ENCODE data around the gene OPRPN. TPM values are rescaled to one million over a fixed set of nuclear protein-coding genes. Genes with fewer than 3 reads are reported as not detected.

Gene OPRPN
- total and polyA plus RNA-seq, 2 of the 4 experiments (the other 2 are of a cell fraction) = not detected

- DNase-seq (no peak), ATAC-seq (ENCODE audit: low read depth) (no peak)
- Histone ChIP-seq H3K4me2 (ENCODE audit: low read depth, low read length) (no peak overlapping the region), H2AFZ (replicated peaks; ENCODE audit: low read length, poor library complexity) (no peak overlapping the region), H4K5ac (ENCODE audit: low read depth, low read length) (no peak overlapping the region), H4K20me1 (ENCODE audit: insufficient read depth, low read length) (no peaks in the 10 kb centered on the region), H2BK120ac (ENCODE audit: low read depth, low read length) (no peak overlapping the region), H3K4ac (ENCODE audit: low read depth, low read length) (no peak overlapping the region), H3K14ac (replicated peaks; ENCODE audit: low read depth, low read length) (no peak overlapping the region), H3K4me3 (ENCODE audit: insufficient read depth, low read depth, low read length) (no peak overlapping the region), H3K27me3 (ENCODE audit: control insufficient read depth, insufficient read depth, low read length) (no peaks in the 10 kb centered on the region), H3K9ac (ENCODE audit: low read depth, low read length) (no peak overlapping the region), H4K91ac (ENCODE audit: insufficient read depth, low read depth, low read length) (no peak overlapping the region), H3K36me3 (ENCODE audit: control insufficient read depth, insufficient read depth, low read length) (no peaks in the 10 kb centered on the region), H3K4me1 (ENCODE audit: control insufficient read depth, insufficient read depth, low read length) (no peaks in the 10 kb centered on the region), H3K56ac (ENCODE audit: extremely low read depth, insufficient read depth, low read length) (no peak overlapping the region), H2BK20ac (ENCODE audit: low read depth, low read length) (no peak overlapping the region), H2BK15ac (ENCODE audit: low read depth, low read length) (no peak overlapping the region), H3K9me3 (ENCODE audit: control insufficient read depth, insufficient read depth, low read length) (no peaks in the 10 kb centered on the region), H3K27ac (ENCODE audit: insufficient read depth, low read length) (no peak overlapping the region), H2BK5ac (ENCODE audit: low read depth, low read length, poor library complexity, severe bottlenecking) (no peak overlapping the region), H4K8ac (ENCODE audit: low read depth in 2 of 2, low read length in 2 of 2) (no peak overlapping the region), H2AK5ac (ENCODE audit: low read depth, low read length) (no peak overlapping the region), H3K79me1 (ENCODE audit: low read depth in 1 of 2, low read length in 2 of 2) (no peaks in the 10 kb centered on the region), H3K9me1 (ENCODE audit: insufficient read depth, low read length) (no peaks in the 10 kb centered on the region), H3K18ac (ENCODE audit: low read depth, low read length) (no peak overlapping the region), H3K23ac (ENCODE audit: low read depth, low read length) (no peak overlapping the region), H2AK9ac (replicated peaks; ENCODE audit: low read depth, low read length, poor library complexity) (no peak overlapping the region)
- in situ Hi-C loops (cut with MboI; ENCODE audit: low sequenced_read_pairs) (no loop called here), intact Hi-C loops (cut with micrococcal nuclease) (no loop called here), dilution Hi-C loops (cut with HindIII; ENCODE audit: low sequenced_read_pairs, unreplicated experiment) (no loop called here)
- CTCF ChIA-PET = no interaction called here
- no TSS peak for BruUV-seq (replicated peaks)
- POLR2A ChIA-PET (ENCODE audit: unreplicated experiment) = no interaction called here
- no CpG with 5 or more reads among the region's 1 CpG for whole genome bisulfite sequencing, 2 experiments (ENCODE audit: extremely low coverage in 2 of 2, insufficient read length in 1 of 2)
- TF ChIP-seq CHD1 (IDR thresholded peaks at IDR 0.05; ENCODE audit: low read depth, low read length) (no peak), MXI1 (IDR thresholded peaks at IDR 0.05; ENCODE audit: borderline replicate concordance, low read depth, low read length) (no peak), BHLHE40 (IDR thresholded peaks at IDR 0.05; ENCODE audit: low read depth, low read length) (no peak), SMC3 (IDR thresholded peaks at IDR 0.05; ENCODE audit: low read depth, low read length) (no peak), RAD21 (IDR thresholded peaks at IDR 0.05; ENCODE audit: low read length) (no peak), MAFK (IDR thresholded peaks at IDR 0.05; ENCODE audit: low read depth, low read length) (no peak), CEBPB (IDR thresholded peaks at IDR 0.05; ENCODE audit: low read depth, low read length) (no peak), RFX5 (IDR thresholded peaks at IDR 0.05; ENCODE audit: low read depth, low read length) (no peak), ELK1 (IDR thresholded peaks at IDR 0.05; ENCODE audit: borderline replicate concordance, low read depth, low read length) (no peak), USF2 (IDR thresholded peaks at IDR 0.05; ENCODE audit: low read depth, low read length) (no peak), CTCF (conservative IDR thresholded peaks at IDR 0.05; ENCODE audit: low read depth, low read length) (no peak), POLR2A (IDR thresholded peaks at IDR 0.05; ENCODE audit: low read depth, low read length) (no peak)
Observed at GRCh38 chr4:70399319-70399718, 1.6 kb downstream of the OPRPN start.

All from IMR-90 (cell line).